Testis (tissue), 3 donors: ENCODE data around the gene FBXW4. TPM values are rescaled to one million over a fixed set of nuclear protein-coding genes. Genes with fewer than 3 reads are reported as not detected.

Source experiments
- DNase-seq: peaks from one replicate; pipeline ENCODE4 v3.0.0-alpha.2; 2019
- H3K27ac ChIP-seq, 2 donors: fragments of 200-600 bp; sonication (generic); one replicate each; pipeline ENCODE4 v1.5.1; 2019
- H3K27me3 ChIP-seq: fragments of 200-600 bp; sonication (generic); one replicate; pipeline ENCODE4 v1.5.1; 2019
- H3K36me3 ChIP-seq: fragments of 200-600 bp; sonication (generic); one replicate; pipeline ENCODE4 v1.5.1; 2017; ENCODE audit warnings: low read depth; ENCODE audit errors: missing control alignments
- H3K4me1 ChIP-seq: fragments of 200-600 bp; sonication (generic); one replicate; pipeline ENCODE4 v1.5.1; 2019
- H3K4me3 ChIP-seq, 2 donors: fragments of 200-600 bp; sonication (generic); one replicate each; pipeline ENCODE4 v1.5.1; 2017 to 2019
- H3K9me3 ChIP-seq: fragments of 200-600 bp; sonication (generic); one replicate; pipeline ENCODE4 v1.5.1; 2017
- POLR2A ChIP-seq: fragments of 450-650 bp; IDR thresholded peaks from one replicate; pipeline ENCODE4 v1.6.1; 2017; ENCODE audit warnings: antibody characterized with exemption, mild to moderate bottlenecking, moderate library complexity
- WGBS, 2 donors: methylation state at CpG; one replicate each; pipeline ENCODE4 v1.1.5; 2018; 5-methylcytosine and 5-hydroxymethylcytosine counted together
- intact Hi-C: fragments of 100-400 bp; cut with DNase I; formaldehyde crosslinking; loops from one replicate; pipeline ENCODE4 v1.15.1; 2023; ENCODE audit warnings: low total_unique reads
- polyA plus RNA-seq: library from polyadenylated mRNA; stranded (reverse); fragments of 350-450 nt; fragmentation: Illumina TruSeq; extraction: RNeasy Lipid Tissue Mini Kit (QIAGEN cat#74804); gene quantifications from one replicate; pipeline ENCODE4 v1.2.3, GENCODE V29; 2014; ENCODE audit warnings: low read depth, low replicate concordance; ENCODE audit not compliant: insufficient read depth
- total RNA-seq, 2 donors: library from RNA; depleted of rRNA; stranded (reverse); fragments of >200 nt; gene quantifications; one replicate each; pipeline ENCODE4 v1.2.3, GENCODE V29; 2016
- TF ChIP-seq, protein P1 (sequence below), 3 experiments: fragments of 450-650 bp in 2 of 3; fragments of 200-600 bp in 1 of 3; sonication (generic) in 1 of 3; IDR thresholded peaks; one replicate each; pipeline ENCODE4 v1.5.1; 2016 to 2019; ENCODE audit warnings: antibody characterized with exemption in 3 of 3, mild to moderate bottlenecking in 2 of 3, moderate library complexity in 1 of 3

The FBXW4 gene
- total and polyA plus RNA-seq, 3 donors from 2014 or later, result 49.0 to 76.1 (median 62.5) TPM

DNA sequence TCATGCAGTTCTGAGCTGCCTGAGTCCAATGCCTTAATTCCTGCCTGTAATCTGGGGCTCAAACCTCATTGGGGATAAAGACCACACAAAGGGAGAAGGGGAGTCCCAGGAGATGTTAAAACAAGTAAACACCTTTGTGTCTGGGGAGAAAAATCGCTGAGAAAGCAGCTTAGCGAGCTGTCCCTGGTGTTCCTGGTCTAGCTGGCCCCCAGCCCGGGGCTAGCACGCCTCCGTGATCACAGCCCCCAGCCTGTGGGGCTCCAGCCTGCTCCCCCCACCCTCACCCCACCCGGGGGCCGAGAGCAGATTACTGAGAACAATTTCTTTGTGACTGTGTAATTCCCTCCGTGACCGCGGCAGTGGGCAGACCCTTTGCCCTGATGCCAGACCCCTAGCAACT lies 82.1 kb downstream of the FBXW4 start:
- Histone ChIP-seq H3K9me3 (no peaks in the 10 kb centered on the region), H3K36me3 (no peaks in the 10 kb centered on the region), H3K4me1 (peaks cover 29% of the 10 kb centered on the region), H3K27ac (no peak overlapping the region), H3K4me3 (no peak overlapping the region), H3K27me3 (no peaks in the 10 kb centered on the region)
- 51% methylated on average over 10 of the region's 10 CpGs; no CpG with 5 or more reads in 1 of the 2 donors for WGBS, 2 donors
- TF ChIP-seq POLR2A, result no peak
- TF ChIP-seq, protein P1, sequence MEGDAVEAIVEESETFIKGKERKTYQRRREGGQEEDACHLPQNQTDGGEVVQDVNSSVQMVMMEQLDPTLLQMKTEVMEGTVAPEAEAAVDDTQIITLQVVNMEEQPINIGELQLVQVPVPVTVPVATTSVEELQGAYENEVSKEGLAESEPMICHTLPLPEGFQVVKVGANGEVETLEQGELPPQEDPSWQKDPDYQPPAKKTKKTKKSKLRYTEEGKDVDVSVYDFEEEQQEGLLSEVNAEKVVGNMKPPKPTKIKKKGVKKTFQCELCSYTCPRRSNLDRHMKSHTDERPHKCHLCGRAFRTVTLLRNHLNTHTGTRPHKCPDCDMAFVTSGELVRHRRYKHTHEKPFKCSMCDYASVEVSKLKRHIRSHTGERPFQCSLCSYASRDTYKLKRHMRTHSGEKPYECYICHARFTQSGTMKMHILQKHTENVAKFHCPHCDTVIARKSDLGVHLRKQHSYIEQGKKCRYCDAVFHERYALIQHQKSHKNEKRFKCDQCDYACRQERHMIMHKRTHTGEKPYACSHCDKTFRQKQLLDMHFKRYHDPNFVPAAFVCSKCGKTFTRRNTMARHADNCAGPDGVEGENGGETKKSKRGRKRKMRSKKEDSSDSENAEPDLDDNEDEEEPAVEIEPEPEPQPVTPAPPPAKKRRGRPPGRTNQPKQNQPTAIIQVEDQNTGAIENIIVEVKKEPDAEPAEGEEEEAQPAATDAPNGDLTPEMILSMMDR (IDR thresholded peaks at IDR 0.05), result no peak
- intact Hi-C loops, result no loop called here
- no peak for DNase-seq

DNA sequence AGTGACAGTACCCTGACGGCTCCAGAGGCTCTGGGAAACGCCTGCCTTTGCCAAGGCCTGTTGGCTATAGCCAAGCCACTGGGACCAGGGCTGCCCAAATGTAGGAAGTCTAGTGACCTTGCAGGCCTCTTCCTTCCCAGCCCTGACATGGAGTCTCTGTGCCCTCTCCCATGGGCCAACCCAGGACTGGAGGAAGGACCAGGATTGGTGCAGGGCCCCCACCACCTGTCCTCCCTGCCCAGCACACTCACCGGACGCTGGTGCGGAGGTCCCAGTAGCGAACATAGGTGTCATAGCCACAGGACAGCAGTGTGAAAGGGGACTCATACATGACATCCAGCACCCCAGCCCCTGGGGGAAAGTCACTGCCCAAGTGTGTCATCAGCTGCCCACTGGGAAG lies 82.9 kb downstream of the FBXW4 start:
- TF ChIP-seq, protein P1 (IDR thresholded peaks at IDR 0.05), result no peak
- TF ChIP-seq POLR2A, result no peak
- Histone ChIP-seq H3K4me1 (peaks cover 21% of the 10 kb centered on the region), H3K9me3 (no peaks in the 10 kb centered on the region), H3K27ac (no peak overlapping the region), H3K36me3 (no peaks in the 10 kb centered on the region), H3K4me3 (no peak overlapping the region), H3K27me3 (no peaks in the 10 kb centered on the region)
- intact Hi-C loops, result no loop called here
- DNase-seq, result no peak
- WGBS, 2 donors, result 96% methylated on average over 6 of the region's 6 CpGs; no CpG with 5 or more reads in 1 of the 2 donors

GRCh38 chr10:101611096-101611905 lies 83.7 kb downstream of the FBXW4 start:
- H3K9me3 ChIP-seq, result no peaks in the 10 kb centered on the region

DNA sequence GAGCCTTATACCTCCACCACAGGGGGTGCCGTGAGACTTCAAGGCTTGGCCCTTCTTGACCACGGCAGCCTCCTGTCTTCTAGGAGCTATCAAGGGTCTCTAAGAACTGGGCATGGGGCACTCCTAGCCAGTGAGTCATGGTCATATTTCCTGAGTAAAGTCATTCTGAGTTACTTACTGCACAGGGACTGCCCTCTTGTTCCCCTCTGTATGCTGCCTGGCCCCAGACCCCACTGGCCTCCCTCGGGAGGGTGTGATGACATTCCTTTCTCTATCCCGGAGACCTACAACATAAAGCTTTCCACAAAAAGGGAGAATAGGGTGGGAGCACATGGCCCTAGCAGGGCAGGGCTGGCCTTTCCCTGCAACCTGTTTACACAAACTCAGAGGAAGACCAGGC lies 85.5 kb downstream of the FBXW4 start:
- H3K4me3 ChIP-seq, result no peak overlapping the region
- TF ChIP-seq, protein P1 (IDR thresholded peaks at IDR 0.05), result no peak
- TF ChIP-seq POLR2A, result no peak
- H3K4me1 ChIP-seq, result peaks cover 15% of the 10 kb centered on the region
- intact Hi-C loops, result no loop called here
- no peak for DNase-seq
- 84 to 95% methylated on average over 3 to 4 of the region's 4 CpGs for WGBS, 2 donors
- H3K27me3 ChIP-seq, result no peaks in the 10 kb centered on the region
- no peaks in the 10 kb centered on the region for H3K9me3 ChIP-seq
- no peaks in the 10 kb centered on the region for H3K36me3 ChIP-seq
- no peak overlapping the region for H3K27ac ChIP-seq

More at GRCh38 chr10:101611096-101611905, 83.7 kb downstream of the FBXW4 start:
- peaks cover 17% of the 10 kb centered on the region for H3K4me1 ChIP-seq
- no peaks in the 10 kb centered on the region for H3K27me3 ChIP-seq
- H3K27ac ChIP-seq, result no peak overlapping the region
- no peaks in the 10 kb centered on the region for H3K36me3 ChIP-seq
- WGBS, 2 donors, result 83 to 85% methylated on average over 10 to 16 of the region's 16 CpGs
- TF ChIP-seq, protein P1 (IDR thresholded peaks at IDR 0.05), result no peak
- TF ChIP-seq POLR2A, result no peak
- intact Hi-C loops, result no loop called here
- no peak overlapping the region for H3K4me3 ChIP-seq
- DNase-seq, result no peak

DNA sequence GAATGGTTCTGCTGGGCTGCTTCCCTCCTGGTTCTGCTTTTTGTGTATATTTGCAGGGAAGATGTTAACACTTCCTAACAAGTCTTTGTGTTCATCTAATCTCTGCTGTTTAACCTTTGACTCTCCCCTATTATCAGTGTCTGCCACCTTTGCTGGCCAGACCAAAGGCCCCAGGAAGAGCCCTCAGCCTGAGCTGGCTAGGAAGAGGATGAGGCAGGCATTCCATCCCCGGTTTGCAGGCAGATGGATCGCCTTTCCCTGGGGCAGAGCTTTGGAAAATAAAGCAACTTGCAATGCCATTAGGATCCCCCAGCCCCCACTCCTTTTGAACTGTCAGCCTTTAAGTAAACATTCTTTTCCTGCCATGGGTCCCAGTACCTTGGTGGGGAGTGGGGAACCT lies 87.8 kb downstream of the FBXW4 start:
- Histone ChIP-seq H3K4me3 (no peak overlapping the region), H3K9me3 (no peaks in the 10 kb centered on the region), H3K36me3 (no peaks in the 10 kb centered on the region), H3K4me1 (no peaks in the 10 kb centered on the region), H3K27me3 (no peaks in the 10 kb centered on the region), H3K27ac (no peak overlapping the region)
- TF ChIP-seq, protein P1 (IDR thresholded peaks at IDR 0.05), result no peak
- TF ChIP-seq POLR2A, result no peak
- no peak for DNase-seq
- intact Hi-C loops, result no loop called here
- WGBS, 2 donors, result 53 to 81% methylated on average over 2 of the region's 2 CpGs
